ENCODE measurements around the gene TLN1.
A peak's percentile ranks its signal among the peaks of the same experiment; 100 is the strongest.

TLN1 gene, protein sequence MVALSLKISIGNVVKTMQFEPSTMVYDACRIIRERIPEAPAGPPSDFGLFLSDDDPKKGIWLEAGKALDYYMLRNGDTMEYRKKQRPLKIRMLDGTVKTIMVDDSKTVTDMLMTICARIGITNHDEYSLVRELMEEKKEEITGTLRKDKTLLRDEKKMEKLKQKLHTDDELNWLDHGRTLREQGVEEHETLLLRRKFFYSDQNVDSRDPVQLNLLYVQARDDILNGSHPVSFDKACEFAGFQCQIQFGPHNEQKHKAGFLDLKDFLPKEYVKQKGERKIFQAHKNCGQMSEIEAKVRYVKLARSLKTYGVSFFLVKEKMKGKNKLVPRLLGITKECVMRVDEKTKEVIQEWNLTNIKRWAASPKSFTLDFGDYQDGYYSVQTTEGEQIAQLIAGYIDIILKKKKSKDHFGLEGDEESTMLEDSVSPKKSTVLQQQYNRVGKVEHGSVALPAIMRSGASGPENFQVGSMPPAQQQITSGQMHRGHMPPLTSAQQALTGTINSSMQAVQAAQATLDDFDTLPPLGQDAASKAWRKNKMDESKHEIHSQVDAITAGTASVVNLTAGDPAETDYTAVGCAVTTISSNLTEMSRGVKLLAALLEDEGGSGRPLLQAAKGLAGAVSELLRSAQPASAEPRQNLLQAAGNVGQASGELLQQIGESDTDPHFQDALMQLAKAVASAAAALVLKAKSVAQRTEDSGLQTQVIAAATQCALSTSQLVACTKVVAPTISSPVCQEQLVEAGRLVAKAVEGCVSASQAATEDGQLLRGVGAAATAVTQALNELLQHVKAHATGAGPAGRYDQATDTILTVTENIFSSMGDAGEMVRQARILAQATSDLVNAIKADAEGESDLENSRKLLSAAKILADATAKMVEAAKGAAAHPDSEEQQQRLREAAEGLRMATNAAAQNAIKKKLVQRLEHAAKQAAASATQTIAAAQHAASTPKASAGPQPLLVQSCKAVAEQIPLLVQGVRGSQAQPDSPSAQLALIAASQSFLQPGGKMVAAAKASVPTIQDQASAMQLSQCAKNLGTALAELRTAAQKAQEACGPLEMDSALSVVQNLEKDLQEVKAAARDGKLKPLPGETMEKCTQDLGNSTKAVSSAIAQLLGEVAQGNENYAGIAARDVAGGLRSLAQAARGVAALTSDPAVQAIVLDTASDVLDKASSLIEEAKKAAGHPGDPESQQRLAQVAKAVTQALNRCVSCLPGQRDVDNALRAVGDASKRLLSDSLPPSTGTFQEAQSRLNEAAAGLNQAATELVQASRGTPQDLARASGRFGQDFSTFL (N-terminal part only)

DNA sequence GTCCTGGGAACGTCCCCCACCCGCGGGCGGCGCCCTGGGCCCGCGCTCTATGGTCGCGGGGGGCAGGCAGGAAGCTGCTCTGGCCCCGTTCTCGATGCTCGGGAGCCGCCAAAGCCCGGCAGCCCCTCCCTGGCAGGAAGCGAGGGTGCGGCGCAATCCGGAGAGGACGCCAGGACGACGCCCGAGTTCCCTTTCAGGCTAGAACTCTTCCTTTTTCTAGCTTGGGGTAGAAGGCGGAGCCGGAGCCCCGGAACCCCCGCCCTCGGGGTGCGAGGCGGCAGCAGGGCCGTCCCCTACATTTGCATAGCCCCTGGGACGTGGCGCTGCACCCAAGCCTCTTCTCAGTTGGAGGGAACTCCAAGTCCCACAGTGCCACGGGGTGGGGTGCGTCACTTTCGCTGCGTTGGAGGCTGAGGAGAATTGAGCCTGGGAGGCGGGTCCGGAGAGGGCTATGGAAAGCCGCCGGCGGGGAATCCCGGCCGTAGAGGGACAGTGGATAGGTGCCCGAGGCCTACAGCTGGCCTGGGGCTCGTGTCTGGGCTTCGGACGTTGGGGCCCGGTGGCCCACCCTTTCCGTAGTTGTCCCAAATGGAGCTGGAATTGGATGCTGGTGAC is at the start of gene TLN1, which contains the start of gene CREB3:
TSS of gene TLN1 (minus strand) at position 11 of the 615 bp plus-strand sequence. CDS start 6,501 bp downstream, outside the sequence.
TSS of gene CREB3 (plus strand) at position 482 of the 615 bp plus-strand sequence. CDS start at position 589, 107 bp downstream.
- peak; percentile 90 to 99 (median 98) for DNase-seq
- intact Hi-C loops (cut with DNase I) = loop anchor here (2.0 kb wide), 2 partner anchors 75 to 85 kb away; no protein-coding TSS in a partner anchor

DNA sequence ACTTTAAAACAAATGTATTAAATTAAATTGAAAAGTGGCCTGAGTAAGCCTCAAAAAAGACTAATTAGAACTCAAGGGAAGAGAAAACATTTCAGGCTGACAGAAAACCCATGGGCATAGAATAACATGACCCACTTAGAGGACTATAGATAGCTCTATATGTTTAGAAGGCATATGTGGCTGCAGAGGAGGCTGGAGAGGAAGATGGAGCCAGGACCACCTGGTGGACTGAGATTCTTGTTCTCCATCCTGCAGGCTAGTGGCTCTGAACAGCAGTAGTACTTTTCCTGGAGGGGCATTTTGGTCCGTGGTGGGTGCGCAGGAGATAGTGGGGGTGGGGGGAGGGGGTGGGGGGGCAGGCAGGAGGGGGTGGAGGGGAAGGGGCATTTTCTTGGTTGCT is 49.1 kb upstream of the TLN1 start:
- DNase-seq = no peak
- intact Hi-C loops (cut with DNase I) = no loop called here

DNA sequence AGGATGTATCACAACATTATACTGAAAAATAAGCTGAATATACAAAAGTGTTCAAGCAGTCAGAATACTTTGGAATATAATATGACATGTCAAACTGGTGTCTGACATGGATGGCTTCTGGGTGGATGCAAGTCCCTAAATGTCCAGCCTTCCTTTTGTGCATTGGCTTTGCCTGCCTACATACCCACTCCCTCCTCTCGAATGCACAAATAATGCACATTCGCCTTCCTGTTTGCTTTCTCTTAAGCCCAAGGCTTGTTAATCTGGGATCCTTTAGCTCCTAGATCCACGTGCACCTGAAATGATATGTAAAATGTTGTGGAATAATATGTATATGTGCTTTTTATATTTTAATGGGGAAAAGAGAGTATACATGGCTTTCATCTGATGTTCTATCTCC is 46.5 kb upstream of the TLN1 start:
- intact Hi-C loops (cut with DNase I) = no loop called here
- no peak for DNase-seq

DNA sequence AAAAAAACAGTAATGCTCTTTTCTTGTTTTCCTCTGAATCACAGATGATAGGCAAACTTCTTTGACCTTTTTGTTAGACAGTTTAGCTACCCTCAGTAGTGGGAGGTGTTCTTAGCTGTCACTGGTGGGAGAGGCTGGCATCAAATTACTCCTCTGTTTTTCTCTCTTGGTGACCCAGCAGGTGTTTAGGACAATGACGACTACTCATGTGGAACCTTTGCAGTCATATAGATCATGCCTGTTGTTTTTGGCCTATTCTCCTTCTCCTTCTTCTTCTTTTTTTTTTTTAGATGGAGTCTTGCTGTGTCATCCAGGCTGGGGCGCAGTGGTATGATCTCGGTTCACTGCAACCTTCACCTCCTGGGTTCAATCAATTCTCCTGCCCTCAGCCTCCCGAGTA is 44.0 kb upstream of the TLN1 start:
- DNase-seq = no peak

DNA sequence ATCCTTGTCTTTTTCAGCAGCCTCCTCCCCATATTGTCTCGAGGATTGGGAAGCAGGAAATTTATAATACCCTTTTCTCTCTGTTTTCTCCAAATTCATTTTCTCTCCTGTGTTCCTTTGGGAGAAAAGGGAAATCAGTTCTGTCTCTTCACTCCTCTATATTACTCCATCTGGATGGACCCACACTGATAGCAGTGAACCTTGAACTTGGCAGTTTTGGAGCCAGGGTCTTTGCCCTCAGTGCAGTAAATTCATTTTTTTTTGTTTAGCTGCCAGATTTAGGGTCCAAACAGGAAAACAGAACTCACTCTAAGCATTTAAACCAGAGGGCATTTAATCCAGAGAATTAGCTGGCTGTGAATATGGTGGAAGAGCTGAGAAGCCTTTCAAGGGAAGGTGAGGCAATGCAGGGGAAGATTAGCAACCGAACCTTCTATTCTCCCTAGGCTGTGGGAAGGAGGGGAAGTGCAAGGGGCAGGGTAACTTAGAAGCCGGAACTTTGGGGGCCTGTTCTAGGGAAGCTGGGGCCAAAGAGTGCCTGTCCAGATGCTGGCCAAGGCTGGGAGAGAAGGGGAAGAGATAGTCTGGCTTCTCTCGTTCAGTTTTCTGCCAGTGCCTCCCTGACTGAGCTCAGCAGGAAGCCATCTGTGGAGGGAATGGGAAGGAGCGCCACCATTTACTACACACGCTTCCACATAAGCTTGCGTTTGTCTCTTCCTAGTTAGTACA is 43.1 kb upstream of the TLN1 start:
- DNase-seq = peak in 13 of 42 donors; percentile 19 to 56 (median 29)
- intact Hi-C loops (cut with DNase I) = no loop called here

More for the DNA sequence above, 44.0 kb upstream of the TLN1 start:
- intact Hi-C loops (cut with DNase I) = no loop called here

DNA sequence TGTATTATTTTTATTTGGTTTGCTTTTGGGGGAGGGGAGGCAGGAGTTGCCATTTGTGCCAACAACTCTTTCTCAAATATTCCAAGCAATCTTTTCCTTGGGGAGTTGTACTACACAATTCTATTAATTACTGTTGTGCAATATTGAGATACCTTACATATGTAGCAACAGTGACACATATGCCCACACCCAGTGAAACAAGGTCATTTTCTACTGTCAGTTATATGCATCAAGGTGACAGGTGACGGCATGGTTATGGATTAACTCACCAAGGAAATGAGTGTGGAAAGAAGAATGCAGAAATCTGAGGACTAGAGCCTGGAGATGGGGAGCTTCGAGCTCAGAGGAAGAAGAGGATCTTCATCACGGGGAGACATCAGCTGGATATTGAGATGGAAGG is 39.9 kb upstream of the TLN1 start:
- no peak for DNase-seq
- intact Hi-C loops (cut with DNase I) = no loop called here

DNA sequence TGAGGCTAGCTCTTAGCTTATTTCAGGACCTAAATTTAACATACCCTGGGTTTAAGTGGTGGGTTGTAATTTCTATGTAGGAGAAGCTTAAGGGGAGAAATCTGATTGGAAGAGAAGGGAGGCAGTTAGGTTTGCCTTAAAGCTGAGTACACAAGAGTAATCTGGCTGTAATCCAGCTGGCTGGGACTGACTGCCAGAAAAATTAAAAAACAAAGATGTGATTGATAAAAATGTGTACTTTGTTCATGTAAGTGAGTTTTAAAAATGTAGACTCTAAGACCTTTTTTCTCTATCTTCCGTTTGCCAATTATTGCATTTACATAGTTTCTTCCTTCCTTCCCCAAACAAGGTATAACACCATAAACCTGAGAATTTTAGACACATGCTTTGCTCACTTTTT is 39.5 kb upstream of the TLN1 start:
- no peak for DNase-seq

DNA sequence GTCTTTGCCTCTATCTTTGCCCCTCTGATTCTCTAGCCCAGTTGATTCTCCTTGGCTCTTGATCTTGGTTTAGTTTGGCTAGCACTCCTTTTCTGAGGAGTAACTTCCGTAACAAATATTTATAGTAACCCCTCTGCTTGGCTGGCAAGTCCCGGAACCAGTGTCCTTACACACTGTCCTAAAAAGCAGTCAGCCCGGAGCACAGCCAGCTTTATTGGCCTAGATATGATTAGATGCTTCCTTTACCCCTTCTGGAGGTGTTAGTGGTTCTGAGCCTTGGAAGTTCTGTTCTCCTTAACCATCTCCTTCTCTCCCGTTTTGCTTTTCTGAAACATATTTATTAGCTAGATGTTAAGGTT is 39.1 kb upstream of the TLN1 start:
- DNase-seq = no peak
- intact Hi-C loops (cut with DNase I) = no loop called here

More for the DNA sequence above, 39.5 kb upstream of the TLN1 start:
- intact Hi-C loops (cut with DNase I) = no loop called here

DNA sequence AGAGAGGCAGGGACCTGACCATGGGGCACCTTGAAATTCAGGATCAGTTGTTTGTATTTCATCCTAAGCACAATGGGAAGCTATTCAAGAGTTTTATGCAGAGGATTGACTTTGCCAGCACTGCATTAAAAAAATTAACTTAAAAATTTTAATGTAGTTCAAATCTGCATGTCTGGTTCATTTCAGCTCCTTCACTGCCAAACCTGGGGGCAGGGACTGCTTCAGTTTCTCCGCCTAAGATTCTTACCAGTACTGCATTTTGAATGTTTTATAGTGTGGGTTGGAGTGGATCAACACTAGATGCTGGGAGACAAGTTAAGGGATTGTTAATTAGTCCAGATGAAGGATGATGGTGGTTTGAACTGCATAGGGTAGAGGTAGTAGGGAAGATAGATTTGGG is 37.8 kb upstream of the TLN1 start:
- intact Hi-C loops (cut with DNase I) = no loop called here
- peak in 1 of 42 donors; percentile 28 for DNase-seq

DNA sequence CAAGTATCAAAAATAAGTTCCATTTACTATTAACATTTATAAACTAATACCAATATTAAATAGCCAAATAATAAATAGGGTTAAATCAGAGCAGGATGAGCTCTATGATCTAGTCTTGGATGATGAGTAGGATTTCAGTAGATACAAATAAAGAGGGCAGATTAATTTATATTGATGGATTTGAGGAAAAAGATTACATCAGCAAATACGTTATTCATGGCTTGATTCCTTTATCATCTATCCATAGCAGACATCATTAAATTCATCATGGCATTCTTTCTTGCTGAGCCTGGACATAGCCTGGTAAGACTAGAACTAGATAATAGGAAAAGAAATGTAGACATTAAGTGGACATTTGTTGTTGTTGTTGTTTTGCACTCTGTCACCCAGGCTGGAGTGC is 35.5 kb upstream of the TLN1 start:
- intact Hi-C loops (cut with DNase I) = no loop called here
- no peak for DNase-seq

DNA sequence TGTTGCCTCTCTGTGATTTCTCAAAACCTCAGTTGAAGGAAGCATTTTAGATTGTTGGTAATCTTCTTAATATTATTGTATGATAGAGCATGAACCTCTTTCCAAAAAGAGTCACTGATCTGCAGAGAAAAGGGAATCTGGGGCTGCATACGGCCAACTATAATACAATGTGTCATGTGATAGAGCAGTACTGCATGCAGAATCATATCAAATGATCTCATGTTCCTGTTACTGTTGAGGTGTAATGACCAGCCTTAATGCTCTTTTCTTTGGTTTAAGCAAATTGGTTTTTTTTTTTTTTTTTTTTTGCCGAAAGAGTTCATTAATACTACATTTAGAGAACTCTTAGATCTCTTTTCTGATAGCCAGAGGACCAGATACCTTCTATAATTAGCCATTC is 35.0 kb upstream of the TLN1 start:
- intact Hi-C loops (cut with DNase I) = no loop called here

DNA sequence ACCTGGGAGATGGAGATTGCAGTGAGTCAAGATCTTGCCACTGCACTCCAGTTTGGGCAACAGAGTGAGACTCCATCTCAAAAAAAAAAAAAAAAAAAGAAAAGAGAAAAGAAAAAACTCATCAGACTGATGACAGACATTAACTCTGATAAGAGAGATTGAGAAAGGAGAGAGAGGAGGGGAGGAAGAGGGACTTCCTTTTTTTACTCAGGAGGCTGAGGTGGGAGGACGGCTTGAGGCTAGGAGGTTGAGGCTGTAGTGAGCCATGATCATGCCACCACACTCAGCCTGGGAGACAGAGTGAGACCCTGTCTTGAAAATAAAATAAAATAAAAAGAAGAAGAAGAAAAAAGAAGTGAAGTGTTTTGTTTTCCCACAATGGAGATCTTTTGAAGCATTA is 31.8 kb upstream of the TLN1 start:
- no peak for DNase-seq
- intact Hi-C loops (cut with DNase I) = no loop called here

More for the DNA sequence above, 35.0 kb upstream of the TLN1 start:
- no peak for DNase-seq

DNA sequence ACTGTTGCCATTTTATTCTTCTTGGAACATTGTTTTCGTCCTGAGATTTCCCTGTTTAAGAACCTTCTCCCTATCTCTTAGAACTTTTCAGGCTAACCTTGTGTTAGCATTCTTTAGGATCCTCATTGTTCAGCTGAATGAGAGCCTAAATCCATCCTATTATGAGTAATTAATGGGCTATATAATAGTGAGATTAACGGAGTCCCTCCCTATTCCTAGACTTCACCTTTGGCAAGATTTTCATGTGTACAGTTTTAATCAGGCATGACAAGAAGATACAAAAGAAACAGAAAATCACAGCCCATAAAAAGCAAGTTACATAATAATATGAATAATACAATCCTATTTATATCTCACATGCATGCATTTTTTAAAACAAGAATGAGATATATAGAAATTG is 31.2 kb upstream of the TLN1 start:
- DNase-seq = no peak
- intact Hi-C loops (cut with DNase I) = no loop called here

DNA sequence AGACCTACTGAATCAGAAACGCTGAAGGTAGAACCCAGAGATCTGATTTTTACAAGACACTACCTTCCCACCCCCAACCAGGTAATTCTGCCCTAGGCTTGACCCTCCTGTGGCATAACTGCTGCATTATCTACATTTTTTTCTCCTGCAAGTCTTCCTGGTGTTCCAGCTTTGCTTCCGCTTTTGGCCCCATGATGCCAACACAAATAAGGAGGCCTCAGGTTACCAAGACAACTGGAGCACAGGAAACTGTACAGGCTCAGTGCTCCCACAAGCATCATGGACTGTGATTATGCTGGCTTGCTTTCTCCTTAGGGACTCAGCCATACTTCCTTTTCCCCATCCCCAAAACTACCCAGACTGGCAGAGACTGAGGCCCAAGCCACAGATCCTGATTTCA is 28.7 kb upstream of the TLN1 start:
- intact Hi-C loops (cut with DNase I) = no loop called here
- DNase-seq = no peak

DNA sequence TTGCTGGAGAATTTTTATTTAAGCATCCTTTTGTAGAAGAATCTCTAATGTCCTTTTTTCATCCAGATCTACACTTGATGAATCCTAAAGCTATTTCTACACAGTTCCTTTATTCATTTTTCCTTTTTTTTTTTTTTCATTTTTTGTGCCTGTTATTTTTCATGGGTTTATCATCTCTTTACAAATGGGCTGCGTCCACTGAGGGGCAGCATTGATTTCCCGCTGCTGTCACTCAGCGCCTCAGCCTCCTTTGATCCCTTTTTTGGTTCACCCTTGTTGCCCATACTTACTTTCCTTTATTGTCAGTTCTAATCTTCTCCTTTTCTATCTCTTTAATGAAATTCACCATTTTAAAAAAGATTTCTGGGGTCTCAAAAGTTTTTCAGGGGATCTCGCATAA is 27.8 kb upstream of the TLN1 start:
- peak in 1 of 42 donors; percentile 32 for DNase-seq
- intact Hi-C loops (cut with DNase I) = no loop called here

DNA sequence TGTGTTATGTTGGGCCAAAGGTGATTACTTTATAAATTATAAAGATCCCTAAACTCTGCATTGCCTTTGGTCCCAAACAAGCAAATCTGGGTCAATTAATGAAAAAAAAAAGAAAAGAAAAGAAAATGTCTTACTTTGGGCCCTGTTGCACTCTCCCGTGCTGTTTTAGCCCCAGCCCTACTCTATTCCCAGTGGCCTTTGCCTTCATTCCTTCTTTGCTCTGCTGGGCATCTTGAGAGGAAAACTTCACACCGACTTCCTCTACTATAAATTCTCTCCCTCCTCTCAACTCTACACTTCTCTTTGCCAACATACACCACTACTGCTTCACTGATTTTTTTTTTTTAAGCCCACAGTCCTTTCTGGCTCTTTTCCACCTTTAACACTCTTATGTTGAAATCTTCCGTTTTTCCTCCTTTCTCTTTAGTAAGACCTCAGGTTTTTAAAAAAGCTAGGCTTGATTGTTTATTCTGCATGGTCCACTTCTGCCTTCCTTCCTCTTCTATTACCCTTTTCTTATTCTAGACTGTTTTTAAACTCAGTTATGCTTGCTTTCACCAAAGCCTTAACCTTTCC is 26.6 kb upstream of the TLN1 start:
- intact Hi-C loops (cut with DNase I) = no loop called here
- no peak for DNase-seq

DNA sequence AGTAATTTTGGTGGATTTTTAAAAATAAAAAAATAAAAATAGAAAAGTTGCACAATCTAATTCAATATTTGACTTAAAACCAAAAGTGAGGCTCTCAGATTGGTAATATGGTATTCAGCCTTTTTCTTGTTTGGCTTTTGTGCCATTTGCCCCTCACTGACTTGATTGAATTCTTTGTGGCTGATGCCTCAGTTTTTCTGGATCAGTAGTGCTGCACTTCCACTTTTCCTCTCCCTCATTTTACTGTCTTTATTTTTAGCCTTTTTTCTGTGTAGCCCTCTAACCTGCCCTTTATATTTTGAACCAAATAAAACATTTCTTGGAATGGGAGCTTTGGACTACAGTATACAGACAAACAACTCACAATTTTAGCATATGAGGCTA is 25.9 kb upstream of the TLN1 start:
- DNase-seq = no peak
- intact Hi-C loops (cut with DNase I) = no loop called here

Measured in head of caudate nucleus (tissue), 42 donors.